Hematopoietic multipotent progenitor cell treated with erythropoietin and hydrocortisone succinate and interleukin-3 and kit ligand, for 17 days (in vitro differentiated cells): ENCODE results near the gene HSPB6.

ENCODE experiments used
- DNase-seq: peaks from one replicate; pipeline ENCODE4 v3.0.0-alpha.2; 2015; ENCODE audit warnings: low spot score

The HSPB6 gene

DNA sequence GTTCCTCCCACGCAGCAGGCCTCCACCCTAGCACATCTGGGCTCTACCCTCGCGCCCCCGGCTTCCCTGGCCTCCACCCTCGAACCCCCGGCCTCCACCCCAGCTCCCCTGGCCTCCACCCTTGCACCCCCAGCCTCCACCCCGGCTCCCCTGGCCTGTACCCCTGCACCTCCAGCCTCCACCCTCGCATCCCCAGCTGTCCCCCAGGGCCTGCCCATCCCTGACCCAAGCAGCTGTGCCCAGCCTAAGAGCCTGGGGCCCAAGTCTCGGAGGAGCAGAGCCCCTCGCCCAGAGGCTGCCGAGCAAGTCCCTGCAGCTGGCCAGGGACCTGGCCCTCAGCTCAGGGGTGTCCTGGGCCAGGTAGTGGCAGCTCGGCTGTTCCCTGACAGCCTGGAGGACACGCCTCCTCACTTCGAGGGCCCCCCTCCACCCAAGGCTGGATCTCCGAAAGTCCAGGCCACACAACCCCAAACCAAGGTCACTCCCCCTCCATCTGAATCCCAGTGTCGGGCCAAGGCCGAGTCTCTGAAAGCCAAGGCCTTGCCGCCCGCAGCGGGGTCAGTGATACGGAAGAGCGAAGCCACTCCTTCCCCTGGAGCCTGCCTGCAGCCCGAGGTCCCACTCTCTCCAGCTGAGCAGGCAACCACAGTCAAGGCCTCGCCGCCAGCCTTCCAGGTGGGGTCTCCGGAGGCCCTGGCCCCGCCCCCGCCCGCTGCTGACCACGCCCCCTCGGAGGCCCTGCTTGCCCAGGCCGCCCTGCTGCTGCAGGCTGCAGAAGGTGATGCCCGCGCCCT, 10.7 kb upstream of the HSPB6 start:
- DNase-seq: no peak

DNA sequence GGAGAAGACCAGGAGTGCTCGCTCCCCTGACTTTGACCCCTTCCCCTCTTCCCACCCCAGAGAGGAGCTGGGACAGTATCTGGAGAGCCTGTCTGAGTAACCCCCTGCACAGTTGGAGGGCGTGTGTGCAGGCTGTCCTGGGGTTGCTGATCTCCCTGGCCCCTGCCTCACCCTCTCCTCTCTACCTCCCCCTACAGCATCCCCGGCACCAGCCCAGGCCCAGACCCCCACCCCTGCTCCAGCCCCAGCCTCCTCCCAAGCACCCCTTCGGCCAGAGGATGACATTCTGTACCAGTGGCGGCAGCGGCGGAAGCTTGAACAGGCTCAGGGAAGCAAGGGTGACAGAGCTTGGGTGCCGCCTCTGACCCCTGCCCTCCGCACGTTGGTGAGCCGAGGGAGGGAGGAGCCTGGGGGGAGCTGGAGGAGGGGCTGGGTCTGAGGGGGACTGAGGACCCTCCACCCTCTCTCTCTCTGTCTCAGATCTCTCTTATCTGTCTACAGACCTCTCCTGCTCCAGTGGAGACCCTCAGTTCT, 9.8 kb upstream of the HSPB6 start:
- DNase-seq: no peak

DNA sequence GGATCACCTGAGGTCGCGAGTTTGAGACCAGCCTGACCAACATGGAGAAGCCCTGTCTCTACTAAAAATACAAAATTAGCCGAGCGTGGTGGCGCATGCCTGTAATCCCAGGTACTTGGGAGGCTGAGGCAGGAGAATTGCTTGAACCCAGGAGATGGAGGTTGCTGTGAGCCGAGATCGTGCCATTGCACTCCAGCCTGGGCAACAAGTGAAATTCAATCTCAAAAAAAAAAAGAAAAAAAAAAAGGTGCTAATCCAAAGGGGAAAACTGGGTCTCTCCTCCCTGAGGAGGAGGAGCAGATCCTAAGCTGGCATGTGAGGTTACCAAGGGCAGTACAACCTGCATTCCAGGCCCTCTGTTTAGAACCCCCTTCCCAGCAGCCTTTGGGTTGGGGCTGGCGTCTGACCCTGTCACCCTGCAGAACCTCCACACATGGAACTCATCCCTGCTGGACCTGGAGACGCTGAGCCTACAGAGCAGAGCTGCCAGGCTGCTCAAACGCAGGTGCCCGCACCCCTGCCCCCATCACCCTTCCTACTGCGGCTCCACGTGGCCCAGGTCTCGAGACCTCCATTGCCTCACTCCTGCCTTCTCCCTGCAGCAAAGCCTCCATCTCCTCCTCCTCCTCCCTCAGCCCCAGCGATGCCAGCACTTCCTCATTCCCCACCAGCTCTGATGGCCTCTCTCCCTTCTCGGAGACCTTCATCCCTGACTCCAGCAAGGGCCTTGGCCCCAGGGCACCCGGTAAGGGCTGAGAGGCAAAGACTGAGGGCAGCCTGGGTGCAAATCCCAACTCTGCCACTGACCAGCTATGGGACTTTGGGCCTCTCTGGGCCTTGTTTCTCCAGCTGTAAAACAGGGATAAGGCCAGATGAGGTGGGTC, 7.8 kb upstream of the HSPB6 start:
- no peak for DNase-seq

DNA sequence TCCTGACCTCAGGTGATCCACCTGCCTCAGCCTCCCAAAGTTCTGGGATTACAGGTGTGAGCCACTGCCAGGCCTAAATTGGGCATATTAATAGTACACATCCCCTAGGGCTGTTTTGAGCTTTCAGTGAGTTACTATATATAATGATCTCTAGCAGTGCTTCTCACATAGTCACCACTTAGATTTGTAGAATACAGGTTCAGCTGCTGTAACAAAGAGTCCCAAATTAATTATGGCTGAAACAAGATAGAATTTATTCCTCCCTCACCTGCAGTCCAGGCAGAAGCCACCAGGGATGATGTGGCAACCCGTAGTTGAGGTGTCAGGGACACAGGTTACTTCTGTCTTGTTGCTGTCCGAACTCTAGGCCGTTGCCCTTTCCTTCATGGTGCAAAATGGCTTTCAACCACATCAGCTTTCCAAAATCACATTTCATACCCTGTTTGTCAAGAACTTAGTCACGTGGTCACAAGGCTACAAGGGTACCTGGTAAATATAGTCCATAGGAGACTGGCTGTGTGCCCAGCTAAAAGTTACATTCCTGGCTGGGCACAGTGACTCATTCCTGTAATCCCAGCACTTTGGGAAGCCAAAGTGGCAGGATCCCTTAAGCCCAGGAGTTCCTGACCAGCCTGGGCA, 4.0 kb upstream of the HSPB6 start:
- no peak for DNase-seq

DNA sequence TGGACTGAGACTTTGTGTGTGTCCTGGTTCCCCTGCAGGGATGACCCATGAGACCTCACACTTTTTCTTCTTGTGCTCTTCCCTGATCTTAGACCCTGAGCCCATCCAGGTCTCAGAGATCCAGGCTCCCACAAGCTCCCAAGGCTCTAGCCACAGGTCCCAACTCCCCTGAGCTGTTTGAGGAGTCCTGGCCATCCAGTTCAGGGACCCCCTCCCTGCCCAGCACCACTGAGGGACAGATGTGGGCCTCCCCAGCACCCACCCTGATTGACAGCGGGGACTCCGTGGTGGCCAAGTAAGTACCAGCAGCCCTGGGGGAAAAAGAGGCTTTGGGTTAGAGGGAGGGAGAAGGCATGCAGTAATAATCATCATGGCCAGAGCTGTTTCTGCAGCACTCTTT, 2.9 kb upstream of the HSPB6 start:
- DNase-seq: no peak

DNA sequence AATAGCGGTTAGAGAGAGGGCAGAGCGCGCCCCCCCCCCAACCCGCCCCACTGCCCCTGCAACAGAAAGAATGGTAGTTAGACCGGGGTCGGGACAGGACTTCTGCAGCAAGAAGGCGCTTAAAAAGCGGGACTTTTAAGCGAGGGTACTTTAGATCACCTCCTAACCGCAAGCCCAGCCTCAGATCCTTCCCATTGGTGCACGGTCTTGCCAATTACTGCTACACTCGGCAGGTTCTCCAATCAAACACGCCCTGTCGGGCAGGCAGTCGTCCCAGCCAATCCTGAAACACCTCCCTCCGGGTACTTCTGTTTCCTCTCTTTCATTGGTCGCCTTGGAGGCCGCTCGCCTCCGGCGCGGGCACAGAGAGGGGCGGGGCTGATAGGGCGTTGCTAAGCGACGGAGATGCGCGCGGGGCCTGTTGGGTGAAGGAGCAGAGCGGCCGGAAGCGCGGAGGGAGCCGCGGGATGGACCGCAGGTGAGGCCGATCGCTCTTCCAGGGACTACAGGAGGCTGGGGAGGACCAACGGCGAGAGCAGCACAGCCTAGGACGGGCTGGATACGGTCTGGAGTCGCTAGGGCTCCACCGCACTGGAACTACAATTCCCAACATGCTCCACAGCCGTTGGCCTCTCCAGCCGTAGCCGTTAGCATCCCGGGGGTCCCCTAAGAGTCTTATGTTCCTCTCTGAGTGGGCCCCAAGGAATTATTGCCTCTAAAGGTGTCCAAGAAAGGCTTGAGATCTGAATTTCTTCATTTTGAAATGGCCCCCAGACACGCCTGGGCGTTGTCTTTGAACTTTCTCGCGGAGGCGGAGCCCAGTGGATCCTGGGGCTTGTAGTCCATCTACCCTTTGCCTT, 1.1 kb upstream of the HSPB6 start, which contains the start of gene PROSER3:
TSS of gene PROSER3 (plus strand) at position 428 of the 860 bp plus-strand sequence. CDS start at position 468, 40 bp downstream.
- DNase-seq: peak; percentile 99

DNA sequence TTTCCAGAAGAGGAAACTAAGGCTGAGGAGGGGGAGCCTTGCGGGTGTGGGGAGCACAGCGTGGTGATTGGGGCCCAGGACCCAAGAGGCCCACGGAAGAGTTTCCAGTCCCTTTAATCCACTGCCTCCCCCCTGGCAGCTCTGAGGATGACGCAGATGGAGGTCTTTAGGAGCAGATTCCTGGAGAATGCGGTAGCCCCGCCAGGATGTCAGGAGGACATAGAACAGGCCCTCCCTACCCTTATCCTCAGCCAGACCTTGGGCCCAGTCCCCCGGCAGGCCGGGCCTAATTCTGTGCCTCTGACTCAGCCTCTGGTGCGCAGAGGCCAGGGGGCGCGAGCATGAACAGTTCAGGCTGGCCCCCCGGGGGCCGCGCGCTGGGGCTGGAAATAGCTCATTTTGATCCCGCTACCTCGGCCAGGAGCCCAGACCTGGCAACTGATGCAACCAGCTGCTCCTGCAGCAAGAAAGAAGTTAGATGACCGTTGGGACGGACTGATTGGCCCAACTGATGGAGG, 461 bp upstream of the HSPB6 start:
- DNase-seq: no peak

DNA sequence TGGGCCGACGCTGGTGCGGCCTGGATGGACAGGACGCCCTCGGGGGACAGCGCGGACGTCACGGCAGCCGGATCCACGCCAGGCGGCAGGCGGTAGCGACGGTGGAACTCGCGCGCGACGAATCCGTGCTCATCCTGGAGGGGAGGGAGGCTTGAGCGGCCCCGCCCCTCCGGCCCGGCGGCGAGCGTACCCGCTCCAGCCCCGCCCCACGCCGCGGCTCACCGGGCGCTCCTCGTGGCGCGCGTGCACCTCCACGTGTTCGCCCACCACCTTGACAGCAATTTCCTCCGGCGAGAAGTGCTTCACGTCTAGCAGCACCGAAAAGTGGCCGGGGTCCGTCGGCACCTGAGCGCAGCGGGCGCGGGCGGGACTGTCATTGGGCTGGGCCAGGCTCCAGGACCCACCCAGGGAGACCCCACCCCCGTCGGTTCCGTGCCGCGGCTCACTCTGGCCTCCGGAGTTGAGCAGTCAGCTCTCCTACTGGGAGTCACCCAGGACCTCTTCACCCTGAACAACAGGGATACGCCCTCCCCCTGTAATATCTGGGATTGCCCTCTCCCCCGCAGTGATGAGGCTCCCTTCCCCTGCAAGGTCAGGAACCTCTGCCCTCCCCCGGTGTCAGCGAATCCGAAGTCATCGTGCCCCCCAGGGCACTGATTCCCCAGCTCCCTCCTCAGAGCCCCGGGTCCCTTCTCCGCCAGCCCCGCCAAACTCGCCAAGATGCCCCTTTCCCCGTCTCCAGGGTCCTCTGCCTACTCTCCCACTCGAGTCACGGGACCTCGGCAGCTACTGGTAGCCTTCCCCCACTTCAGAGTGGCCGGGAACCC, 1.1 kb downstream of the HSPB6 start:
- peak; percentile 62 for DNase-seq

DNA sequence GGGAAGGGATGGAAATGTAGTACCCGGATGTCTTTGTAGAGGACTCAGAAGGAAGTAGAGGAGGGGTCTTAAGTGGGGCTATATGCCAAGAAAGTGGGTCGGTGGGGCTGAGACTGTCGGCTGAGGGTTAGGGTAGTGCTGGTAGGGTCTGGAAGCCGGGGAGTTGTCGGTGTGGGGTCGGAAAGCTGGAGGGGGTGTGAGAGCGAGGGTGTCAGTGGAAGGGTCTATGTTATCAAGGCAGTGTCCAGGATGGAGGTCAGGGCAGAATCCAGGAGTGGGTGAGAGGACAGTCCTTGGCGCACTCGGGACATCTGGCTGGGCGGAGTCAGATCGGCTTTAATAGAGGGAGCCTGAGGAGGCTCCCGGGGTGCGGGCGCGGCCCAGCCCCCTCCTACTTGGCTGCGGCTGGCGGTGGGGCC, 1.7 kb downstream of the HSPB6 start:
- no peak for DNase-seq

DNA sequence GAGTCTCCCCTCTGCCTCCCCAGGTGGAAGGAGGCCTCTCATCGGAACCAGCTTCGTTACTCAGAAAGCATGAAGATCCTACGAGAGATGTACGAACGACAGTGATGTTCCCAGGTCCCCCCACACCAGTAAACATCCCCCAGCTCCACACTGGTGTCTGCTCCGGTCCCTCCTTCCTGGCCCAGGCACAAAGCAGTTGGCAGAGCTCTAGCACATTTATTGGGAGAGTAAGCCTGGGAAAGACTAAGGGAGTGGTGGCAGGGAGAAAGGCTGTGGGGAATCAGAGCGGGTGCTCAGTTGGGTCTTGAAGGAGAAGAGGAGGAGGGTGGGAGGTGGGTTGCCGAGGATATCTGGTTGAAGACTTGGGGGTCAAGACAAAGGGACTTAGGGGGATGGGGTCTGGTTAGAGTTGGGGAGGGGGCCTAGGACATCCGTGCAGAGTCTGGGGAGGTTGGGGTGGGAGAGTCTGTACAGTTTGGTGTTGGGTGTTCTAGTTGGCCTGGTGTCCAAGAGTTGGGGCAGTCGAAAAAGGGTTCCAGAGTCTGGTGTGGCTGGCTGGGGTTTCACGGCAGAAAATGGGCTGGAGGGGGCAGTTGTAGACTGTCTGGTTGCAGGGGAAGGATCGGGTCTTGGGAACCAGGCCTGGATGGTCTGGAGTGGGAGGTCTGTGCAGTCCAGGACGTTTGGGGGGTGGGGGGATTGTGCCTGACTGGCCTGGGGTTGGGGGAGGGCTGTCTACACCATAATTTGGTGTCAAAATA, 2.3 kb downstream of the HSPB6 start:
- DNase-seq: no peak

DNA sequence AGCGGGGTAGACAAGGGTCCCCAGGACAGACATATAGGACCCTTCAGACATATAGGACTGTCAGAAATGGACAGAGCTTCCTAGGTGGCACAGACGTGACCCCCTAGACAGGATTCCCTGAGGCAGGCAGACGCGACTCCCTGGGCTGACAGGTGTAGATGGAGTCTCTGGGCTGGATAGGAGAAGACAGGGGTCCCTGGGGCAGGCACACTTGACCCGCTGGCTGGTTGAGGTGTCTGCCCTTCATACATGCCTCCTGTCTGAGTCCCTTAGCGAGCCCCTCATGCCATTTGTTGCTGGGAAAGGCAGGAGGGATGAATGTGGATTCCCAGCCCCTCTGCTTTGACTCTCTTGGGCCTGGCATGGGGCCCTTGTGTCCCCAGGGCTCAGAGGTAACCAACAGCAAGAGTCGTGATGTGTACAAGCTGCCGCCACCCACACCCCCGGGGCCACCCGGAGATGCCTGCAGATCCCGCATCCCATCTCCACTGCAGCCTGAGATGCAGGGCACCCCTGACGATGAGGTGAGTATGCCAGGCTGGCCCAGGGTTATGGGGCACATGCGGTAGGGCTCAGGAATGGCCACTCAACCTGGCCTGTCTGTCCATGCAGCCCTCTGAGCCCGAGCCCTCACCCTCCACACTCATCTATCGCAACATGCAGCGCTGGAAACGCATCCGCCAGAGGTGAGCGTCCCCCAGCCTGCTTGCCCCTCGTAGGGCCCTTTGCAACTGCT, 3.0 kb downstream of the HSPB6 start:
- DNase-seq: no peak

DNA sequence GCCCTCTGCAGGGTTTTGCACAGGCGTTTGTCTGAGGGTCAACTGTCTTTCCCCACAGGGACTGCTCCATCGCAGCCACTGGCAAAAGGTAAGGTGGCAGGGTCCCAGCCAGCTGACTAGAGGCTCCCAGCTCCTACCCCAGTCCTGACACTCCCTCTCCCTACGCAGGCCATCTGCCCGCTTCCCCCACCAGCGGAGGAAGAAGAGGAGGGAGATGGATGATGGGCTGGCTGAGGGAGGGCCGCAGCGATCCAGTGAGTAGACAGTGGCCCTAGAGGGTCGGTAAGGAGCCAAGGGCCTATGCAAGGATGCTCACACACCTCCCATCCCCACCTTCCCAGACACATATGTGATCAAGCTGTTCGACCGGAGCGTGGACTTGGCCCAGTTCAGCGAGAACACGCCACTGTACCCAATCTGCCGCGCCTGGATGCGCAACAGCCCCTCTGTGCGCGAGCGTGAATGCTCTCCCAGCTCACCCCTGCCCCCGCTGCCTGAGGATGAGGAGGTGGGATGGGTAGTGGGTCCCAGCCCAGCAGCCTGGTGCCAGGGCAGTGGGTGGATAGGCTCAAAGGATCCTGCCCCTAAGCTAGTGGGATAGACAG, 4.0 kb downstream of the HSPB6 start:
- no peak for DNase-seq

DNA sequence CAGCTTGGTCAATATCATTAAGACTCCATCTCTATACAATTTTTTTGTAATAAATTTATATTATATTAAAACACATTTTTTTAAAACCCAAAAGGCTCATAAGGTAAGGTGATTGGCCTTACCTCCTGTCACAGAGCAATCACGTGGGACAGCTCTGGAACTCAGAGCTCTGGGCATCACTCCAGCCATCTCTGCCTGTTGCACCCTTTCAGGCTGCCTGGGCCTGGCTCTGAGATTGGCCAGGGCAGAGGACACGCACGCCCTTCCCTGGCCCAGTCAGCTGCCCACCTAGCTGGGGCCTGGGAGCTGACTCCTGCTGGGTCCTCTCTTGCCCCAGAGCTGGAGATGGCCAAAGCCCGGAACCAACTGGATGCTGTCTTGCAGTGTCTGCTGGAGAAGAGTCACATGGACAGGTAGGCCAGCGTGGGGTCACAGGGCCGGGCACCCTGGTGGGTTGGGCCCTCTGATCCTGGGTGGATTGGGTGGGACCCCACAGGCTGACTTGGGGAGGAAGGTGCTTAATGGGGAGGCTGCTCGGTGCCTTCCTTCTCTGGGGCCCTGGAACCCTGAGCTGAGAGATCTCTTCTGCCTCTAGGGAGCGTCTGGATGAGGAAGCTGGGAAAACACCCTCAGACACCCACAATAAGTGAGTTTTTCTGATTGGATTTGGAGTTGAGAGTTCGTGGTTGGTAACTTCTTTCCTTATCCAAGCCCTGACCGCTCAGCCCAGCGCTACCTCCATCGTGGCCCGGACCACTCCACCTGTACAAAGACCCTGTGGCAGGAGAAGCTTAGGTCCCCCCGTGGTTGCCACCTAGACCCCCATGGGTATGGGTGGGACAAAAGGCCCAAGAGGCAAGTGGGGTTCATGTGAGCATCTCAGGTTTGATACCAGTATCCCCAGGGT, 4.7 kb downstream of the HSPB6 start:
- no peak for DNase-seq

DNA sequence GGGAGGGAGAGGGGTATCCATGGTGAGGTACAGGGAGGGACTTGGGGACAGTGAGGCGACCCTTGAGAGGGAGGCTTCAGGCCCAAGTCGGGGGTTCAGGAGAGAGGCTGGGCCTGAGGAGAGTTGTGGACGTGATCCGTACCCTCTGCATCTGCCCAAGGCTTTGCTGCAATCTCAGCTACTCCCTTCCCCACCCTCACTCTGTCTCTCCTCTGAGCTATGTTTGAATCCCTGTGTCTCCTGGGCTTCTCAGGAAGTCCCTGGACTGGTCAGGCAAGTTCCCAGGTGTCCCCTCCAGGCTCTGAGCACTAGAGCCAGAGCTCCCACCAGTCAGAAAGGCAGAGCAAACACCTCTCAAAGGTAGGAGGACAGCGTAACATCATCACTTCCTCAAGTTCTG, 6.7 kb downstream of the HSPB6 start:
- DNase-seq: no peak

DNA sequence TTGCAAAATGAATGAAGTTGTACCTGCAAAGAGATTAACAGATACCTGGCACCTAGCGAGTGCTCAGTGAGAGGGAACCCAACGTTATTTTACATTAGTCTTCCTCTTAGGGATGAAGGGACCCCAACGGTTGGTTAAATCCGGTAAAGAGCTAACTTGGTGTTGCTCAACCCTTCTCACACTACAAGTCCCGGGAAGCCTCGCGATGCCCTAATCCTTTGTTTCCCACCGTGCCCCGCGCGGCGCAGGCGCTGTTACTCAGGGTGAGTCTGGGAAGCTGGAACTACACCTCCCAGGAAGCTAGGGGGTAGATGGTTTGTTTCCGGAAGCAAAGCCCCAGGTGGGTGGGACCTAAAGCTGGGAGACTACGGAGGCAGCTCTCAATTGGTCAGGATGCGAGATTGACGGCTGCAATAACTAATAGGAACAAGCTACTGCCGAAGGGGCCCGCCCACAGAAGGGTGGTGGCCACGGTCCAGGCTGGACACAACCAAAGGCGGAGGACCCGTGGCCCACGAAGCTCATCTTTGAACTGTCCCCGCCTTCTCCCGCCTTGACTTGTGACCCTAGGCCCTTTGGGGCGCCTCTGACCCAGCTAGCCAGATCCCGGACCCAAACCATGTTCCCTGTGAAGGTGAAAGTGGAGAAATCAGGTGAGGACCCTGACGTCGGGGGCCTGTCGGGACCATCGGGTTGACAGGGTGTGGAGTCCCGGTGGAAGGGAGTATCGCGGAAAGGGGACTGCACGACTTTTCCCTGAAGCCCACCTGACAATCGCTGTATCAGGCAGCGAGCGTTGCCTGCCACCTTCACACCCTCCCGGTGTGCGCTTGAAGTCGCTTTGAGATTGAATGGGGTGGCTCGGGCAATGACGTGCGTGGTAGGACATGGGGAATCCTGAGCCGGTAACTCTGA, 8.5 kb downstream of the HSPB6 start, which contains the start of gene LIN37:
TSS of gene LIN37 (plus strand) at position 471 of the 915 bp plus-strand sequence. CDS start at position 620, 149 bp downstream.
- peak; percentile 100 for DNase-seq

DNA sequence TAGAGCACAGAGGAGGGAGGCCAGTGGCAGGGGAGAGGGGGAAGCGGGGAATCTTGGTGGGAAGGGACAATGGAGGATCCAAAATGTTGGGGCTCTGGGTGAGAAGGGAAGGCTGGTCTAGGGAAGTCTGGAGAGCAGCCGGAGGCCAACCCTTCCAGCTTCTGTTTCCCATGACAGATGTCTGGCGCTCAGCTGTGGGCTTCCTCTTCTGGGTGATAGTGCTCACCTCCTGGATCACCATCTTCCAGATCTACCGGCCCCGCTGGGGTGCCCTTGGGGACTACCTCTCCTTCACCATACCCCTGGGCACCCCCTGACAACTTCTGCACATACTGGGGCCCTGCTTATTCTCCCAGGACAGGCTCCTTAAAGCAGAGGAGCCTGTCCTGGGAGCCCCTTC, 10.3 kb downstream of the HSPB6 start:
- no peak for DNase-seq
